ENCODE measurements around the gene NPVF.

Gene NPVF

DNA sequence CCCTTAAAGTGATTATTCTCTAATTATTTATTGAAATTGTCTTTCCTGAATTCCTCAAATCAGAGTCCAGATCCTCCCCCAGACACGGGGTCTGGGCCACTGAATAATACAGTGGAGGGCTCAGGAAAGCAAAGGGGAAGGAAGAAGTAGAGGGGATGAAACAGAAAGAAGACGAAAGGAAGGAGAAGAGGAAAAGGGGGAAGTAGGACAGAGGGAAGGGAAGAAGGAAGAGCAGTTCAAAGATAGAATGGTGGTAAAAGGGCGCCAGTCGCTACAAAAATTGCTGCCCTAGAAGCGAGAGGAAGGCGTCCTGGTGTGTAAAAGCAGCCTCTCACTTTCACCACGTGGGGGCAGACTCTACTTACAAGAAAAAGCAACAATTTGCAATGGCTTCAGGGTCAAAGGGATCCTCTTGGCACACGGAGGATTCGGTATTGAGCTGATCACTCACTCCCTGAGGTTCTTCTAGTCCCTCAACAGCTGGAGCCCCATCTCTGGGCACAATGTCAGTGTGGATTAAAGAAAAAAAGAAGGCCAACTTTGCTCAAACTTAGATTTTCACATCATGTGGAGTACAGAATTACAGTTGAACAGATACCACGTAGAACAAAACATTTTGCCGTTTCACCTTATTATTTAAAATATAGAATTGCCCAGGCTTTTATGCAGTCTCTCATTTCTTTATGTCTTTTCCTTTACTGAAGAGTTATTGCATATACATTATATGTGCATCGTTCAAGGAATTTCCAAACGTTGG is 31.4 kb upstream of the NPVF start:
- peak; percentile 80 for DNase-seq (ENCODE audit: low read depth)
- TF ChIP-seq, protein P1, sequence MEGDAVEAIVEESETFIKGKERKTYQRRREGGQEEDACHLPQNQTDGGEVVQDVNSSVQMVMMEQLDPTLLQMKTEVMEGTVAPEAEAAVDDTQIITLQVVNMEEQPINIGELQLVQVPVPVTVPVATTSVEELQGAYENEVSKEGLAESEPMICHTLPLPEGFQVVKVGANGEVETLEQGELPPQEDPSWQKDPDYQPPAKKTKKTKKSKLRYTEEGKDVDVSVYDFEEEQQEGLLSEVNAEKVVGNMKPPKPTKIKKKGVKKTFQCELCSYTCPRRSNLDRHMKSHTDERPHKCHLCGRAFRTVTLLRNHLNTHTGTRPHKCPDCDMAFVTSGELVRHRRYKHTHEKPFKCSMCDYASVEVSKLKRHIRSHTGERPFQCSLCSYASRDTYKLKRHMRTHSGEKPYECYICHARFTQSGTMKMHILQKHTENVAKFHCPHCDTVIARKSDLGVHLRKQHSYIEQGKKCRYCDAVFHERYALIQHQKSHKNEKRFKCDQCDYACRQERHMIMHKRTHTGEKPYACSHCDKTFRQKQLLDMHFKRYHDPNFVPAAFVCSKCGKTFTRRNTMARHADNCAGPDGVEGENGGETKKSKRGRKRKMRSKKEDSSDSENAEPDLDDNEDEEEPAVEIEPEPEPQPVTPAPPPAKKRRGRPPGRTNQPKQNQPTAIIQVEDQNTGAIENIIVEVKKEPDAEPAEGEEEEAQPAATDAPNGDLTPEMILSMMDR (IDR thresholded peaks at IDR 0.05; ENCODE audit: insufficient read depth, low read depth, low read length, missing control alignments), result peak; percentile 83
- H3K4me3 ChIP-seq (ENCODE audit: low read depth, low read length), result no peak overlapping the region

DNA sequence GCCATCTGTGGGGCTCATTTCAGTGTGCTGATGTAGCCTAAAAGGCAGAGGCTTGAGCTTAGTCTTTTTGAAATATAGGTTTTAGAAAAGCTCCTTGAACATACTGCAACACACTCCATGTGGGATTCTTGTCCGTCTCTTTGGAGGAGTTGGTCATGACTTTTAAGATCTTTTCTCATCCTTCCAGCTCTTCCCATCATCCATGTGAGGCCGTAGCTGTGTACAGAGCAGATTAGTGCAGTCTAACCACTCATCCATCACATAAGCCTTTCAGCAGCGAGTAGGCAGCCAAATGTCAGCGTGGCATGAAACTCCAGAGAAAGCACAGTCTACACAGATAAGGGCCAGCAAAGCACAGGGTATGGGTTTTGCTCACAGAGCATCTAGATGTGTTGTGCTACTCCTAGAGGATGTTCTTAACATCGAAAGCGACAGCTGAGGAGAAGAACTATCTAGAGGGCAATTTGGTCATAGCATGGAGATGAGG is 28.1 kb upstream of the NPVF start:
- no peak overlapping the region for H3K4me3 ChIP-seq (ENCODE audit: low read depth, low read length)
- TF ChIP-seq, protein P1 (IDR thresholded peaks at IDR 0.05; ENCODE audit: insufficient read depth, low read depth, low read length, missing control alignments), result no peak
- DNase-seq (ENCODE audit: low read depth), result no peak

DNA sequence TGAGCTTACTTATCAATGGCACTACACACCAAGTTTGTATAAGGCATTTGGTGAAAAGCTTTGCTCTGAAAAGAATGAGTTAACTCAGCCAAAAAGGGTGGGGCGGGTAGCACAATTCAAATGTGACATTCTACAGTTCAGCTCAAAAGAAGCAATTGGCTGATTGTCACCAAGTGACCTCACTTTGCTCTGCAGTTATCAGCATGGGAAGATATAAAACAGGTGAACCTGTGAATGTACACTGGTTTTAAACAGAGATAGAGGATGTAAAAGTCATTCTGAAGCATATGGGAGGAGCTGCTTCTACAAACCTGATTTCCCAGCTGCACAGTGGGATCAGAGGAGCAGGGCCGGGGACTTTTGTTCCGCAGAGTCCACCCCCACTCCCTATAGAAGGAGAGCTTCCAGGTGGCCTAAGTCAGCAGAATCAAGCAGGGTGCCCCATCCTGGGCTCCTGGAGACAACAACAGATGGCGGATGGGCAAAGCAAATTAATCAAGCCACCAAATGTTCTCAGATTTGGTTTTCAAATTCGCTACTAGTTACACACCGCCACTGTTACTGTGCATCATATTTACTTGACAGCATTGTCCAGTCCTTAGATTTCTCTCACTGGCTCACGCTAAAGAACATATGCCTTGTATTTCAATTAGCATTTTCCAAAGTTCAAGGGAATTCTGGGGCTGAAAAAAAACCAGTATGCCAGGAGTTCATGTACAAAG is 27.5 kb upstream of the NPVF start:
- no peak for DNase-seq (ENCODE audit: low read depth)
- H3K4me3 ChIP-seq (ENCODE audit: low read depth, low read length), result no peak overlapping the region
- TF ChIP-seq, protein P1 (IDR thresholded peaks at IDR 0.05; ENCODE audit: insufficient read depth, low read depth, low read length, missing control alignments), result no peak

DNA sequence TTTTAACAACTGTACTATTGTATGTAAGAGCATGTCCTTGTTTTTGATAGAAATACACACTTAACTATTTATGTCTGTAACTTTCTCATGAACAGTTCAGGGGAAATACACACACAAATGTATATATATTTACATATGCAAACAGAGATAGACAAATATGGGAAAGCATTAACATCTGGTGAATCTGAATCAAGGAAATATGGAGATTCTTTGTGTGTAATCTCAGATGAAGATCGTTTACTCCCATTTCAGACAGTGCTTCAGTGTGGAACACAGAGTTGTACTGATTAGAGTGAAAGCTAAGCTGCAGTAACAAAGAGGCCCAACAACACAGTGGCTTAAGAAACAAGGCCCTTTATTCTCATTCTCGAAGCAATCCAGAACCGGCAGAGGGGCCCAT is 26.3 kb upstream of the NPVF start:
- no peak overlapping the region for H3K4me3 ChIP-seq (ENCODE audit: low read depth, low read length)
- DNase-seq (ENCODE audit: low read depth), result no peak
- TF ChIP-seq, protein P1 (IDR thresholded peaks at IDR 0.05; ENCODE audit: insufficient read depth, low read depth, low read length, missing control alignments), result no peak

DNA sequence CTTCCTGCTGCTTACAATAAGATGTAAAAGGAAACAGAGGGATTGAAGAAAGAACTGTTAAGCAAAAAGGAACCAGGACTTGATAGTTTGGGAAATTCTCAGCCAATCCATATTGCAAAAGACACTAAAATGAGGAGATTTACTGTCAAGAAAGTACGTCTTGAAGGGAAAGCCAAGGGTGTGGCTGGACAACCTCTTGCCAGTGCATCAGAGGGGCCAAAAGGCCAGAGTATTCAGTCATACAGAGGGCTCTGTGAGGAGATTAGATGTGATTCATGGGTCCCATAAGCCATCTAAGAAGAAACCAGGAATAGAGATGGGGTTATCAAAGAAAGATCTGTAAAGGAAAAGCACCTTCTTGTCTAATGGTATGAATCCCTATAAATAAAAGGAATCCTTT is 25.4 kb upstream of the NPVF start:
- TF ChIP-seq, protein P1 (IDR thresholded peaks at IDR 0.05; ENCODE audit: insufficient read depth, low read depth, low read length, missing control alignments), result no peak

DNA sequence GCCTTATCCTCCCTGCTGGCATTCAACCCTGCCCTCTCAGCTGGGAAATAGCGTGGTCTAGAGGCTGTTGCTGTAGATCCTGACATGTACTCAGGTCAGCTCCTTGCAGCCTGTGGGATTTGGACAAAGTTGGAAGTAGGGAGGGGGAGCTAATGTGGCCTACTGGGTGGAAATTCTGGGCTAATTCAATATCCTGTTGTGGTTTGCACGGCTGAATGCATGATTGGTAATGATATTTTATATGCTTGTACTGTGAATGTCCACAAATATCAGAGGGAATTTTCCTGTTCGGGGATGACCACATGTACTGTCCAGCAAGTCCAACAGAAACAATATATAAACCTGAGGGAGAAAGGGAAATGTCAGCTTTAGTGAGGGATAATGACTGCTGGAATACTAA is 22.1 kb upstream of the NPVF start:
- H3K4me3 ChIP-seq (ENCODE audit: low read depth, low read length), result no peak overlapping the region
- DNase-seq (ENCODE audit: low read depth), result no peak
- TF ChIP-seq, protein P1 (IDR thresholded peaks at IDR 0.05; ENCODE audit: insufficient read depth, low read depth, low read length, missing control alignments), result no peak

More for the DNA sequence above, 25.4 kb upstream of the NPVF start:
- H3K4me3 ChIP-seq (ENCODE audit: low read depth, low read length), result no peak overlapping the region
- no peak for DNase-seq (ENCODE audit: low read depth)
